Body of pancreas (tissue), 4 donors: Measurements from ENCODE around the gene KRTAP4-1. TPM values are rescaled to one million over a fixed set of nuclear protein-coding genes. Genes with fewer than 3 reads are reported as not detected.
"Not testable (repeated sequence)": the region's sequence is repeated elsewhere in the genome, so short reads cannot be mapped to it uniquely, and the experiment has no call there.

ENCODE experiments used
- ATAC-seq: fragments of 150-250 bp; one replicate; pipeline ENCODE4 v1.9.1; 2016
- DNase-seq, 4 donors: peaks; one replicate each; pipeline ENCODE4 v3.0.0-alpha.2; 2019
- H3K27ac ChIP-seq, 4 donors: fragments of 200-600 bp; sonication (generic); 1 replicate in 3 of 4; 2 replicates in 1 of 4; pipeline versions ENCODE4 v1.5.1 to v1.6.1; 2016 to 2019; ENCODE audit warnings: mild to moderate bottlenecking in 1 of 4, mixed read lengths in 1 of 4, moderate library complexity in 1 of 4
- H3K27me3 ChIP-seq, 2 donors: fragments of 200-600 bp; sonication (generic); one replicate each; pipeline ENCODE4 v1.6.0; 2016; ENCODE audit warnings: mild to moderate bottlenecking in 1 of 2
- H3K36me3 ChIP-seq, 2 donors: fragments of 200-600 bp; sonication (generic); replicated peaks in 1 of 2; 2 replicates each; pipeline ENCODE4 v1.5.1; 2016; ENCODE audit warnings: low read depth in 2 of 2; ENCODE audit not compliant: insufficient read depth in 1 of 2
- H3K4me1 ChIP-seq: fragments of 200-600 bp; sonication (generic); one replicate; pipeline ENCODE4 v1.6.0; 2016
- H3K4me3 ChIP-seq, 2 donors: fragments of 200-600 bp; sonication (generic); 1 replicate in 1 of 2; 2 replicates in 1 of 2; pipeline ENCODE4 v1.5.1; 2016 to 2019
- H3K9me3 ChIP-seq, 3 donors: fragments of 200-600 bp; sonication (generic); 1 replicate in 2 of 3; 2 replicates in 1 of 3; pipeline ENCODE4 v1.5.1; 2016
- POLR2A ChIP-seq, 3 donors: fragments of 450-650 bp; IDR thresholded peaks; one replicate each; pipeline ENCODE4 v1.6.1; 2016; ENCODE audit warnings: antibody characterized with exemption in 3 of 3, mild to moderate bottlenecking in 2 of 3
- WGBS, 2 donors: methylation state at CpG; one replicate each; pipeline ENCODE4 v1.1.5; 2017; 5-methylcytosine and 5-hydroxymethylcytosine counted together
- intact Hi-C: fragments of 100-400 bp; cut with DNase I; formaldehyde crosslinking; loops from one replicate; pipeline ENCODE4 v1.15.1; 2023
- total RNA-seq, 2 donors: library from RNA; depleted of rRNA; stranded (reverse); fragments of >200 nt; gene quantifications; one replicate each; pipeline ENCODE4 v1.1.0, GENCODE V29; 2016
- TF ChIP-seq, protein P1 (sequence below), 7 experiments: fragments of 450-650 bp in 4 of 7; fragments of 200-600 bp in 3 of 7; sonication (generic) in 3 of 7; IDR thresholded peaks; one replicate each; pipeline ENCODE4 v1.5.1; 2016 to 2019; ENCODE audit warnings: antibody characterized with exemption in 7 of 7

The KRTAP4-1 gene
- total RNA-seq, 2 donors from 2014 or later: not detected

- TF ChIP-seq, protein P1, sequence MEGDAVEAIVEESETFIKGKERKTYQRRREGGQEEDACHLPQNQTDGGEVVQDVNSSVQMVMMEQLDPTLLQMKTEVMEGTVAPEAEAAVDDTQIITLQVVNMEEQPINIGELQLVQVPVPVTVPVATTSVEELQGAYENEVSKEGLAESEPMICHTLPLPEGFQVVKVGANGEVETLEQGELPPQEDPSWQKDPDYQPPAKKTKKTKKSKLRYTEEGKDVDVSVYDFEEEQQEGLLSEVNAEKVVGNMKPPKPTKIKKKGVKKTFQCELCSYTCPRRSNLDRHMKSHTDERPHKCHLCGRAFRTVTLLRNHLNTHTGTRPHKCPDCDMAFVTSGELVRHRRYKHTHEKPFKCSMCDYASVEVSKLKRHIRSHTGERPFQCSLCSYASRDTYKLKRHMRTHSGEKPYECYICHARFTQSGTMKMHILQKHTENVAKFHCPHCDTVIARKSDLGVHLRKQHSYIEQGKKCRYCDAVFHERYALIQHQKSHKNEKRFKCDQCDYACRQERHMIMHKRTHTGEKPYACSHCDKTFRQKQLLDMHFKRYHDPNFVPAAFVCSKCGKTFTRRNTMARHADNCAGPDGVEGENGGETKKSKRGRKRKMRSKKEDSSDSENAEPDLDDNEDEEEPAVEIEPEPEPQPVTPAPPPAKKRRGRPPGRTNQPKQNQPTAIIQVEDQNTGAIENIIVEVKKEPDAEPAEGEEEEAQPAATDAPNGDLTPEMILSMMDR (IDR thresholded peaks at IDR 0.05): no peak
- no peak for TF ChIP-seq POLR2A (IDR thresholded peaks at IDR 0.05)
- ATAC-seq (no peak), DNase-seq (no peak)
- Histone ChIP-seq H3K9me3 (no peaks in the 10 kb centered on the region), H3K36me3 (no peaks in the 10 kb centered on the region), H3K27me3 (no peaks in the 10 kb centered on the region), H3K4me3 (no peak overlapping the region), H3K27ac (no peak overlapping the region), H3K4me1 (no peaks in the 10 kb centered on the region)
- WGBS, 2 donors: 50 to 52% methylated on average over 4 of the region's 5 CpGs
- intact Hi-C loops: no loop called here
Observed at GRCh38 chr17:41199421-41200078, 14.8 kb upstream of the KRTAP4-1 start.

DNA sequence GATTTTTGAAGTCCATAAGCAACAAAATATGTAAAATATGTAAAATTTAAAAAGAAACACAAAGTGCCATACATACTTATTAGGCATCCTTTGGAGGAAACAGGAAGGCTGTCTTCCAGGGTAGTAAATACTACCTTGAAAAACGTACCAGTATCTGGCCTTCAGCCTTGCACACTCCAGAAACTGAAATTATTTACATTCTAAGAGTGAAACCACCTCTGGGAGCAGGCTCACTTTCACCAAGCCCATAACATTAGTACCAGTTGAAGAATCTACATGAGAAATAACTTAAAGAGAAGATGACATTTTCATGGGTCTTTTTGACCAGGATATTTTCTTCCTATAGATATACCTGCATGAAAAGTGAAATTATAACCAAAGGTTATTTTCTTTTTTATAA lies 11.4 kb upstream of the KRTAP4-1 start:
- H3K4me1 ChIP-seq: no peaks in the 10 kb centered on the region
- 17 to 30% methylated on average over 1 of the region's 1 CpG for WGBS, 2 donors

DNA sequence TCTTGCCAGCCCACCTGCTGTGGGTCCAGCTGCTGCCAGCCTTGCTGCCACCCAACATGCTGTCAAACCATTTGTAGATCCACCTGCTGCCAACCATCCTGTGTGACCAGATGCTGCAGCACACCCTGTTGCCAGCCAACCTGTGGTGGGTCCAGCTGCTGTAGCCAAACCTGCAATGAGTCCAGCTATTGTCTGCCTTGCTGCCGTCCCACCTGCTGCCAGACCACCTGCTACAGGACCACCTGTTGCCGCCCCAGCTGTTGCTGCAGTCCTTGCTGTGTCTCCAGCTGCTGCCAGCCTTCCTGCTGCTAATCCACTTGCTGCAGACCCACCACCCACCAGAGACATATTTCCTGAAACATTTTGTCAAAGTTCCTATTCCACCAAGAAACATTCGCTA lies 5.6 kb upstream of the KRTAP4-1 start:
- DNase-seq (no peak), ATAC-seq (no peak)
- Histone ChIP-seq H3K4me3 (no peak overlapping the region), H3K27ac (no peak overlapping the region), H3K27me3 (no peaks in the 10 kb centered on the region), H3K4me1 (no peaks in the 10 kb centered on the region), H3K36me3 (no peaks in the 10 kb centered on the region), H3K9me3 (no peaks in the 10 kb centered on the region)
- 63 to 86% methylated on average over 3 of the region's 3 CpGs for WGBS, 2 donors
- TF ChIP-seq POLR2A (IDR thresholded peaks at IDR 0.05): no peak
- TF ChIP-seq, protein P1 (IDR thresholded peaks at IDR 0.05): no peak
- intact Hi-C loops: no loop called here

More for the DNA sequence above, 11.4 kb upstream of the KRTAP4-1 start:
- intact Hi-C loops: no loop called here
- DNase-seq (no peak), ATAC-seq (no peak)
- no peaks in the 10 kb centered on the region for H3K9me3 ChIP-seq
- H3K4me3 ChIP-seq: no peak overlapping the region
- TF ChIP-seq POLR2A (IDR thresholded peaks at IDR 0.05): no peak
- TF ChIP-seq, protein P1 (IDR thresholded peaks at IDR 0.05): no peak
- H3K27me3 ChIP-seq: no peaks in the 10 kb centered on the region
- H3K27ac ChIP-seq: no peak overlapping the region
- H3K36me3 ChIP-seq: no peaks in the 10 kb centered on the region

GRCh38 chr17:41189837-41190318 lies 5.2 kb upstream of the KRTAP4-1 start, which contains the start of gene KRTAP9-1:
TSS of gene KRTAP9-1 (plus strand) at chr17:41189887. CDS start at chr17:41189887, 0 bp downstream.
- ATAC-seq, intact Hi-C loops, H3K9me3 ChIP-seq, H3K27me3 ChIP-seq, H3K27ac ChIP-seq, H3K36me3 ChIP-seq, DNase-seq, H3K4me1 ChIP-seq, H3K4me3 ChIP-seq: not testable (repeated sequence)
- 67% methylated on average over 1 of the region's 1 CpG; no CpG with 5 or more reads in 1 of the 2 donors for WGBS, 2 donors

DNA sequence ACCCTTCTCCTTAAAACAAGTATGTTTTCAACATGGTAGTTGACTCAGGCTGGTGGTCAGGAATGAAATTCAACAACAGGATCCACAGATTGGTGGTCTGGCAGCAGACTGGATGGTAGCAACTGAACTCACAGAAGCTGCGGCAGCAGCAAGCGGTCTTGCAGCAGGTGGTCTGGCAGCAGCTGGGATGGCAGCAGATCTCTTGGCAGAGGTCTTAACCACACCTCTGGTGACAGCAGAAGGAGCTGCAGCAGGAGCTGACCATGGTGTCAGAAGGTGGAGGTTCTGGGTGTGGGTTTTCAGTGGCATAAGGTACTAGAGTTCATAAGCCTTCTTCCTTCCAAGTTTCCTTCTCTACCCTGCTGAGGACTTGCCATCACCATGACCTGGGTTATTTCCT lies 2.2 kb upstream of the KRTAP4-1 start:
- Histone ChIP-seq H3K27ac (no peak overlapping the region), H3K27me3 (no peaks in the 10 kb centered on the region), H3K4me3 (no peak overlapping the region), H3K36me3 (no peaks in the 10 kb centered on the region), H3K4me1 (no peaks in the 10 kb centered on the region), H3K9me3 (no peaks in the 10 kb centered on the region)
- no peak for ATAC-seq
- 80 to 89% methylated on average over 2 of the region's 2 CpGs for WGBS, 2 donors
- intact Hi-C loops: no loop called here
- no peak for DNase-seq
- TF ChIP-seq POLR2A (IDR thresholded peaks at IDR 0.05): no peak
- TF ChIP-seq, protein P1 (IDR thresholded peaks at IDR 0.05): no peak
